Tibial artery (tissue), 4 donors: Measurements from ENCODE around the gene COL27A1.

Experiments
- DNase-seq, 2 donors: peaks; one replicate each; pipeline ENCODE4 v3.0.0-alpha.2; 2019
- H3K27ac ChIP-seq, 2 donors: fragments of 200-600 bp; sonication (generic) in 1 of 2; 1 replicate in 1 of 2; 2 replicates in 1 of 2; pipeline ENCODE4 v1.5.1; 2018 to 2019; ENCODE audit warnings: mild to moderate bottlenecking in 1 of 2
- H3K27me3 ChIP-seq, 2 donors: fragments of 200-600 bp; sonication (generic) in 1 of 2; one replicate each; pipeline versions ENCODE4 v1.5.1 to v1.6.0; 2016 to 2019
- H3K36me3 ChIP-seq, 3 donors: fragments of 200-600 bp; sonication (generic) in 2 of 3; one replicate each; pipeline ENCODE4 v1.5.1; 2016 to 2019; ENCODE audit warnings: mild to moderate bottlenecking in 2 of 3
- H3K4me1 ChIP-seq, 4 donors: fragments of 200-600 bp; sonication (generic) in 2 of 4; 1 replicate in 3 of 4; 2 replicates in 1 of 4; pipeline ENCODE4 v1.5.1; 2016 to 2019
- H3K4me3 ChIP-seq, 2 donors: fragments of 200-600 bp; sonication (generic) in 1 of 2; 1 replicate in 1 of 2; 2 replicates in 1 of 2; pipeline ENCODE4 v1.5.1; 2018 to 2019; ENCODE audit warnings: mild to moderate bottlenecking in 2 of 2
- H3K9me3 ChIP-seq, 3 donors: fragments of 200-600 bp; sonication (generic) in 1 of 3; one replicate each; pipeline ENCODE4 v1.5.1; 2016 to 2019
- CTCF ChIP-seq, 2 experiments: fragments of 200-600 bp in 1 of 2; fragments of 450-650 bp in 1 of 2; IDR thresholded peaks; one replicate each; pipeline ENCODE4 v1.5.1; 2017 to 2019; ENCODE audit warnings: antibody characterized with exemption in 2 of 2, mild to moderate bottlenecking in 1 of 2, moderate library complexity in 1 of 2
- intact Hi-C: fragments of 100-400 bp; cut with DNase I; formaldehyde crosslinking; loops from one replicate; pipeline ENCODE4 v1.15.0; 2023; ENCODE audit warnings: low total_unique reads

The COL27A1 gene

GRCh38 chr9:114256827-114257328, 101.5 kb downstream of the COL27A1 start:
- Histone ChIP-seq H3K4me1 (no peaks in the 10 kb centered on the region), H3K9me3 (no peaks in the 10 kb centered on the region), H3K27me3 (no peaks in the 10 kb centered on the region), H3K36me3 (no peaks in the 10 kb centered on the region), H3K4me3 (no peak overlapping the region), H3K27ac (no peak overlapping the region)
- DNase-seq, result no peak
- no peak for TF ChIP-seq CTCF (IDR thresholded peaks at IDR 0.05)
- intact Hi-C loops, result no loop called here

- intact Hi-C loops, result no loop called here
- H3K4me3 ChIP-seq, result no peak overlapping the region
- H3K9me3 ChIP-seq, result no peaks in the 10 kb centered on the region
- H3K4me1 ChIP-seq, result no peaks in the 10 kb centered on the region
- no peak overlapping the region for H3K27ac ChIP-seq
- no peaks in the 10 kb centered on the region for H3K27me3 ChIP-seq
- DNase-seq, result no peak
- no peak for TF ChIP-seq CTCF (IDR thresholded peaks at IDR 0.05)
- no peaks in the 10 kb centered on the region for H3K36me3 ChIP-seq
These were observed 102.9 kb downstream of the COL27A1 start for GRCh38 chr9:114258218-114258617.

GRCh38 chr9:114258866-114259797, 103.8 kb downstream of the COL27A1 start:
- no peak for DNase-seq
- Histone ChIP-seq H3K4me1 (no peaks in the 10 kb centered on the region), H3K9me3 (no peaks in the 10 kb centered on the region), H3K27ac (no peak overlapping the region), H3K36me3 (no peaks in the 10 kb centered on the region), H3K4me3 (no peak overlapping the region), H3K27me3 (no peaks in the 10 kb centered on the region)
- no peak for TF ChIP-seq CTCF (IDR thresholded peaks at IDR 0.05)
- intact Hi-C loops, result no loop called here

GRCh38 chr9:114259798-114260523, 104.6 kb downstream of the COL27A1 start:
- H3K36me3 ChIP-seq, result no peaks in the 10 kb centered on the region
- intact Hi-C loops, result no loop called here
- no peaks in the 10 kb centered on the region for H3K4me1 ChIP-seq
- DNase-seq, result no peak
- H3K27me3 ChIP-seq, result no peaks in the 10 kb centered on the region
- H3K27ac ChIP-seq, result no peak overlapping the region
- no peak overlapping the region for H3K4me3 ChIP-seq
- no peaks in the 10 kb centered on the region for H3K9me3 ChIP-seq
- TF ChIP-seq CTCF (IDR thresholded peaks at IDR 0.05), result no peak

- Histone ChIP-seq H3K4me3 (no peak overlapping the region), H3K27me3 (no peaks in the 10 kb centered on the region), H3K27ac (no peak overlapping the region), H3K4me1 (no peaks in the 10 kb centered on the region), H3K36me3 (no peaks in the 10 kb centered on the region), H3K9me3 (no peaks in the 10 kb centered on the region)
- no peak for TF ChIP-seq CTCF (IDR thresholded peaks at IDR 0.05)
- no peak for DNase-seq
- intact Hi-C loops, result no loop called here
These were observed 105.7 kb downstream of the COL27A1 start for GRCh38 chr9:114261026-114261425.
